GM21360 (cell line): Measurements from ENCODE around the gene COL1A1.
A peak's percentile ranks its signal among the peaks of the same experiment; 100 is the strongest.

Experiments used
- ATAC-seq: cut with Tn5 transposase; IDR thresholded peaks from one replicate; pipeline ENCODE4 v1.9.1; 2021; ENCODE audit warnings: mild to moderate bottlenecking, moderate library complexity; ENCODE audit not compliant: unreplicated experiment

Gene COL1A1

DNA sequence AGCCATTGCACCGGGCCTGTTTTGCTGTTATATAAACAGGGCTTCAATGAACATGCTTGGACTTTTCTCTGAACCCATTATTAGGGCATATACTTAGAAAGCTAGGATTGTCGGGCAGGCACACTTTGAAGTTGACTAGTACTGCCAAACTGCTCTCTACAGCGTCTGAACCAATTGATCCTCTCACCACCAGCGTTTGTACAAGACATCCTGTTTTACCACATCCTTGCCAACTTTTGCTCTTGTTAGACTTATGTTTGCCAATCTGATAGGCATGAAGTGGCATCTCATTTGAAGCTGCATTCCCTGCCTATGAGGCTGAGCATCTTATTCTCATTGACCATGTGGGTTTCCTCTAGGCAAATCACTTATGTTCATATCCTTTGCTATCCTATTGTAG lies 43.5 kb downstream of the COL1A1 start:
- no peak for ATAC-seq

DNA sequence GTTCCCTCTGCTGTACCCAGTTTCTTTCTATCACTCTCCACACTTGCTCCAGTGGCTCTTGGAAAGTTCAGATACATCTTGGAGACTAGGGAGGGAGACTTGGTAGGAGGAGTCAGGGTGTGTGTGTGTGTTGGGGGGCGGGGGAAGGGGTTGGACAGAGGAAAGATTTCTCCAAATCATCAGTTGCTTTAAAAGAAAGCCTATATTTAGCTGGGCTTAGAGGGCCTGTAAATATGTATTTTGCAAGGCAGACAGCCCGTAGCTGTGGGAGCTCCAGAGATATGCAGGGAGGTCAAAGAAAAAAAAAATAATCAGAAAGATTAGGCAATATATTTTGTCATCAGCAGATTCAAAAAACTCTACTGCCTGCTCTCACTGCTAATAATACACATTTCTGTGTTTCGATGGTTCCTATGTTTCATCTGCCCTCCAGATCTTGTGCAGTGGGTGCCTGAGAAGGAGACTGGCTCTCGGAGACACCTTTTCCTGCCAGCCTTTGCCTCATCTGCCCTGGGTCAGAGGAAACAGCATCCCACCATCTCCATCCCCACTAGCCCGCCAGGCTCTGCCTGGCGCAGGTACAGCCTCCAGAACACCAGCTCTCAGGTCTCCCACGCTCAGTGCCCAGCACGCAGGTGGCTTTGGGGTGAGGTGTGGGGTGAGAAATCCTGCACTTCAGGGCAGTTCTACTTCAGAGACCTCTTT lies 46.2 kb downstream of the COL1A1 start:
- ATAC-seq, result no peak

DNA sequence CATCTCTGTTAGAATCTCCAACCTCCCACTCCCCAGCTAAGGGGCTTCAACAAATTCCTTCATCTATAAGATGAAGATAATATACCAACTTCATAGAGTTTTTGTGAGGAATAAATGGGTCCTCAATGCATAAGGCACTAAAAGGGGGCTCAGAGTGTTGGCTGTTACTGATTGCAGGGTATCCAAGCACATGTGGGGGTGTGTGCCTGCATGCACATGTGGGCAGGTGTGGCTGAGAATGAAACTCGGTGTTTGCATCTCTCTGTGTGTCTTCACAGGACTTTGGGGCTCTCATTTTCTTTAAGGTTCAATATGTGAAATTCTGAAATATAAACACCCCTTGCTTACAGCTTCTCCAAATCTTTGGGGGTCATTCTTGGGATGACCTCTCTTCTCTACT lies 46.8 kb downstream of the COL1A1 start:
- ATAC-seq, result no peak

DNA sequence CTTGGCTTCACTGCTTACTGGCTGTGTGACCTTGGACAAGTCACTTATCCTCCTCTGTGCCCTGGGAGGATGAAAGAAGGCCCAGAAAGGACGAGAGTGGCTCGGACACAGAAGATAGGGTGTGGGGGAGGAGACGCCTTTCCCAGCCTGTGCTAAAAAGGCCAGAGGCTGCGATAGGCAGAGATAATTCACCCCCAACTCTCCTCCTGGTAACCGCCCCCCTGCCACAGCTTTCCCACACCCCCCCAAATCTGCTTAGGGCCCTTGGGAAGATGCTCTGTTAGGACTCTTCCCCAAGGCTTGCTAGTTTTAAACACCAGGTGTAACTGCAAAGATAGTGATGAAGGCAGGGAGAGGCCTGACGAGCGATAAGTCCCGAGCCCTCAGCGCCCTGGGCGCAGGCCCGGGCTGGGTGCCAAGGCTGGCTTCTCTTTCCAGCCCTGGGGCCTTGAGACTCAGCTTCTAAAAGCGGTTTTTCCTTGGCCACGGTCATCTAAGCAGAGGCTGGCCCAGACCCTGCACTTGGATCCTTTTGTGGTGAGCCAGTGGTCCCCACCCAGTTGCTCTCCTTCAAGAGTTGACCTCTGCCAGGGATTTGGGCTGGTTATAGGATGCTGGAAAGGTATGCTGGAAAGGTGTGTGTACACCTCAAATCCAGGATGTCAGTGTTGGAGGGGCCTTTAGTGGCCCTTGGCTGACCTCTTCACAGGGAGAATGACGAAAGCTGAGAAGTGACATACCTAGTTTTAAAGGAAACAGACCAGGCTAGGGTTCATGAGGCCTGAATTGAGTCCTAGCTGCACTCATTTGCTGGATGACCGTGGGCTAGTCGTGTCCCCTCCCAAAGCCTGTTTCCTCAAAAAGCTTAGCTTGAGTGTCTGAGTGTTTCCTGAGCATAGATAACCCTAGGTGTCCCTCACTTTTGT lies 47.5 kb downstream of the COL1A1 start:
- no peak for ATAC-seq

DNA sequence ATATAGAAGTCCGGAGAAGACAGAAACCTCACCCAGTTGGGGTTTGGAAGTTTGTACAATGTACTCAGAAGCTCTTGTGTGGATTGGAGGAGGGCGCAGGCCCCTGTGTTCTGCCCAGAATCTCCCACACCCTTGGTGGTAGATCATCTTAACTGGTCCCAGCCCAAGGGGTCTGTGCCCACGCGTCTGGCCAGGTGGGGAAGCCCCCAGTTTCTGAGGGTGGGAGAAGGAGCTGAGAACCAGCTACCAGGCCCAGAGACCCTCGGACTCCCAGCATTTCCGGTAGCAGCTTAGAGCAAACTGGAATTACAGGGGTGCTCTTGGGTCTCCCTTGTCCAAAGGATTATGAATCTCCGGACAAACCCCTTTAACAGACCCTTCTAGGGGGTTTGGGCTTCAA lies 48.7 kb downstream of the COL1A1 start:
- ATAC-seq, result no peak

DNA sequence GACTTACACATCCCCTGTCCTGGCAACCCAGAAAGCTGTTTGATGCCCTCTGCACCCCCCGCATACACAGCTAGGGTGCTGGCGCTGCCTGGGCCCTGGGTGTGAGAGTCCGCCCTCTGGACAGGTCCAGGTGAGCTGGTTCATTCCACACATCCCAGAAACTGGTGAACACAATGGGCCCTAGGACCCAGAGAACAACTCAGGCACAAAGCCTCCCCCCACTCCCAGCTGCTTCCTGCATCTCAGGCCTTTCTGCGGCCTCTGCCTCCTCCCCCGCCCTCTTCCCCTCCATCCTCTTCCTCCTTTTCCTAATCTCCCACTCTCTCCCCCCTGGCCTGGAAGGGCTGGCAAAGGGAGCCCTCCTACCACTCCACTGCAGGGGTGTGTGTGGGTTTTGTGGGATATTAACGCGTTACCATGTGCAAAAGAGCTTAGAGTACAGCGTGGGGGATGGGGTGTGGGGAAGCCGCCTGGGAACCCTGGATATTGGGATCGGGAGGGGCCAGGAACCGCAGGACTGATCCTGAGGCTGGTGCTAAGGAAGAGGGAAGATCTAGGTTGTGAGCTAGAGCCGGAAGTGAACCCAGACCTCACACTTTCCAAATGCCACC lies 49.4 kb downstream of the COL1A1 start:
- ATAC-seq, result peak; percentile 27

DNA sequence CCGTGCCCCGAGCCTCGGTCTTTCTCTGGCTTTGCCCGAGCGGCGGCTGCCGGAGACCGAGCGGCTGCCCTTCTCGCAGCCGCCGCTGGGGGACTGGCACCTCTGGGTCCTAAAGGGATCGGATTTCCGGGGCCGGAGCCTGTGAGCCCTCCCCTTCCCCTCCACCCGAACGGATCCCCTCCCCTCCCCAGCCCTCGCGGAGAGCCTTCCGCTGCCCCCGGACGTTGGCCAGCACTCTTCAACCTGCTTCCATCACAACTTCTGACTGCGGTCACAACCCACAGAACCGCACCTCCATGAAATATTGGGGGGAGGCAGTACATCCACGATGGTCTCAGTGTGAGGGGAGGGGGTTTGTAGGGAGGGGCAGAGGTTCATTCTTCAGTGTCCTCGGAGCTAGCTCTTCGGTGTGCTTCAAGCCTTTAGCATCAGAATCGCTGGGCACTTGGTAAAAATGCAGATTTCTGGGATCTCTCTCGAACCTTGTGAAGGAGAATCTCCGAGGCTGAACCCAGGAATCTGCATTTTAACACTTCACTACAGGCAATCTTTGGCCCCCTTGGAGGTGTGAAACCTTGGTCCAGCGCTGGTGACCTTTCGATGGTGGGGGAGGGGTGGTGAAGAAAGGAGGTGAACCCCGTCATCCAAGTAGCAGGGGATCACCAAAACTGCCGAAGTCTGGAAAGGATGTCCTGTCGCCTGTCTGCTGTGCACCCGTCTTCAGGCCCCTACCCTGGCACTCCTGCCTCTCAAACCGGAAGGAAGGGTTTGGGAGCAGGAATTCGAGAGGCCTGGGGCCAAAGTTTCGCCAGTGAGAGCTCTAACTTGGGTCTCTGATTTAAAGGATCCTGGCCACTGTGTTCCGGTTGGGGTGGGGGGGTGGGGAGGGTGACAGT lies 50.1 kb downstream of the COL1A1 start:
- peak; percentile 41 for ATAC-seq

DNA sequence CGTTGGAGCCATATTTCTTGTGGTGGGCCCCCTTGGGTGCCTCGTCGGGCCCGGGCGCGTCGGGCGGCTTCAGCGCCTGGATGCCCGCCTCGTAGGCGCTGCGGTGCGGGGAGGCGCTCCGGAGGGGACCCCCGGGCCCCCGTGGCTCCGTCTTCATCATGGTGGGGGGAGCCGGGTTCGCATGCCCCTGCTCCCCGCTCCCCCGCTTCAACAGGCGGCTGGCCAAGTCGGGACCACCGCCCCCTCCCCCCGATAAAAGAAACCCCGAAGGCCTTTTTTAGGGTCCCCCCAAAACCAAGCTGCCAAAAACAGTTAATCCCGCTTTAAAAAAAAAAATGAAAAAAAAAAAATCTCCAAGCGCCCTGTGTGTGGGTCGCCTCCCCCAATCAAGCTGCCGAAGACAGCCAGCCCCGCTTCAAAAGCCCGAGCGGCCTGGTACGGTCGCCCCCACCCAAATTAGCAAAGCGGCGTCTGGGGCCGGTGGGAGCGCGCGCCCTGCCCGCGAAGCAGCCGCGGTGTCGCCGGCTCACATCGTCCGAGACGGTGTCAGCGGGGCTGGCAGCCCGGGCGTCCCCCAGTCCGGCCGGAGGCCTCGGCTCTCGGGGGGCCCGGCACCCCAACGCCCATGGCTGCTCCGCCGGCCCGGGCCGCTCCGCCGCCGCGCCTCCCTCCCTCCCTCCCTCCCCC lies 50.9 kb downstream of the COL1A1 start, which contains the start of gene PPP1R9B:
TSS of gene PPP1R9B (minus strand) at position 324 of the 687 bp plus-strand sequence. CDS start at position 160, 164 bp downstream.
- no peak for ATAC-seq

DNA sequence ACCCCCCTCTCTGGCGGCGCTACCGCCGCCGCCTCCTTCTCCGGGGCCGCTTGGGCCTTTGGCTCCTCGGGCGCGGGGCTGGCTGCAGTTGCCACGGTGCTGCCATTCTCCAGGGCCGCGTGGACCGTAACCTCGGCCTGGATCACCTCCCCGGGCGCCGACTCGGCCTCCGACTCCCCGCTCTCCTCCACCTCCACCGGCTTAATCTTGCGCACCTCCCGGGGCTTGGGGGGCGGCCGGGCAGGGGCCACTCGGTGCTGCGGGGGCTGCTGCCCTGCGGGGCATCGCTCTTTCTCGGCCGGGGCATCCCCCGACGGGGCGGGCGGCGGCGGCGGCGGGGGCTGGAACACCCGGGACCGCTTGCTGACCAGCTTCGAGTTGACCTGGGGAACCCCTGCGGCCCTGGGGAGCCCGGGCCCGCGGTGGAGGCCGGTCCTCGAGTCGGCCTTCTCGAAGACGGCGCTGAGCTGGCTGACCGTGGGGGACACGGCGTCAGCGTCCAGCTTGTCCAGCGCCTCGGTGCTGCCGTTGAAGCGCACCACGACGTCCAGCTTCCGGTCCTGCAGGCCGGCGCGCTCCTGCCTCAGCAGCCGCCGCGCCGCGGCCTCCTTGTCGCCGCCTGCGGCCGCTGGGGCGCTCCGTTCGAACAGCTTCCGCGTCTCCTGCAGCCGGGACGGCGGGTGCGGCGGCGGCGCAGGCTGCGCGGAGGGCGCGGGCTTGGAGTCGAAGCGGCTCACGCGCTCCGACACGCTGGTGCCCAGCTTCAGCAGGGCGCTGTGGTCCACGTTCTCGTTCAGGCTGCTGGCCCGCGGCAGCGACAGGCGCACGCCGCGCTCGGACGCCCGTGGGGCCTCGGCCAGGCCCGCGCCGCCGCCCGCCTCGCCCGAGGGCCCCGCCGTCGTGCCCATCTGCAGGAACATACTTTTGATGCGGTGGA lies 51.7 kb downstream of the COL1A1 start:
- no peak for ATAC-seq

DNA sequence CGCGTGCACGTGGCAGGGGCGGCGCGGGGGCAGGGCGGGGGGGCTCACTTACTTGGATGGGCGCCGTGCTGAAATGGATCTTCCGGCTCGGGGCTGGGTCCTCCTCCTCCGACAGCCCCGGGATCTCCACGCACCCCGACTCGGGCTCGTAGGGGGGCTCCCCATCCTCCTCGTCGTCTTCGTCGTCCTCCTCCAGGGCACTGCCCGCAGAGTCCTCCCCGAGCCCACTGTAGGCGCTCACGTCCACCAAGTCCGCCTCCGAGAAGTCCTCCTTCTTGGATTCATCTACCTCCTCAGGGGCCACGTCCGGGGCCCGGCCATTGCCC lies 52.4 kb downstream of the COL1A1 start:
- ATAC-seq, result no peak

DNA sequence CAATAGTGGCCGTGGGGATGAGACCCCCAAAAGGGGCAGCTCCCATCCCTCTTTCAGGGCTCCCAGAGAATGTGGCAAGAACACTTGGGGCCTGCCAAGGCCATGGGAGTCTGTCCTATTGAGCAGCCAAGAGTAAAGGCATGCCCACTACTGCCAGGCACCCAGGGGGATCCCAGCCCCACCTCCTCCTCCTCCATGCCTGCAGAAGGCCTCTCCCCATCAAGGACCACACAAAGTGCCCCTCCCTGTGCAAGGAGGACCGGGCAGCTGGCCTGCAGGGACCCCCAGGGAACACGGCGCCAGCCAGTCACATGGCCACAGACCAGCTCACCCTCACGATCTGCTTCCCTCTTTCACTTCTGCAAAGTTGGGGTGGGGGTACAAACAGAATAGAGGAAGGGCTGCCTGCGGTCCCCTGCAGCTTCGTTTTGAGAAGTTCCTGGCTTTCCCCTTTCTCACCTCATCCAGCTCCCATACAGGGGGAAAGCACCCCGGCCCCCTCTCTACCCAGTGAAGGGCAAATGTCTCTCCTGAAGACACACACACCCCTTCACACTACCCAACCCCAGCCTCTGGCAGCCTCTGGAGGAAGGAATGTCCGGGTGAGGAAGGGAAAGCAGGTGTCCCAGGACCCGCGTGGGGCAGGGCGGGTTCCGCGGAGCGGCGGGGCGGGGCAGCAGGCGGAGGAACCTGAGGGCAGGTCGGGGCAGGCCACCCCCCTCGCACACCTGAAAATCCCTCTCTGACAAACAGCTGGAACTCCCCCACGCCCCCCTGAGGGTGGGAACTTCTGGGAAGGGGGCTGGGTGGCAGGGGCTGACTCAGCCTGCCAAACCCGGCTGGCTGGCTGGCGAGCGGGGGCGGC lies 53.0 kb downstream of the COL1A1 start:
- peak; percentile 30 for ATAC-seq

DNA sequence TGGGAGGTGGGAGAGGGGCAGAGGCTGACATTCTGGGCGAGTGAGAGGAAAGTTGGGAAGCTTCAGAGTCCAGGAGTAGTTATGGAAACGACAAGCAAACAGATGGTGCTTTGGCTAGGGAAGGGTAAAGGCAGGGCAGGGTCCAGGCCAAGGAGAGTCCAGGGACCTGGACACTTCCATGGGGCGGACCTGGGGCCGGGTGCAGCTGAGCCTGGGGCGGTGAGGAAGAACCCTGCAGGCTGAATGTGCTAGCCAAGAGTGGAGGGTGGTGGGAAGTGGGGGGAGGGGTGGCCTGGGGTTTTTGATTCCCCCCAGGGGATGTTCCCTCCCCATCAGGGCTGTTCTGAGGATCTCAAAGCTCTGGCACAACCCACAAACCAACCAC lies 53.6 kb downstream of the COL1A1 start:
- no peak for ATAC-seq

DNA sequence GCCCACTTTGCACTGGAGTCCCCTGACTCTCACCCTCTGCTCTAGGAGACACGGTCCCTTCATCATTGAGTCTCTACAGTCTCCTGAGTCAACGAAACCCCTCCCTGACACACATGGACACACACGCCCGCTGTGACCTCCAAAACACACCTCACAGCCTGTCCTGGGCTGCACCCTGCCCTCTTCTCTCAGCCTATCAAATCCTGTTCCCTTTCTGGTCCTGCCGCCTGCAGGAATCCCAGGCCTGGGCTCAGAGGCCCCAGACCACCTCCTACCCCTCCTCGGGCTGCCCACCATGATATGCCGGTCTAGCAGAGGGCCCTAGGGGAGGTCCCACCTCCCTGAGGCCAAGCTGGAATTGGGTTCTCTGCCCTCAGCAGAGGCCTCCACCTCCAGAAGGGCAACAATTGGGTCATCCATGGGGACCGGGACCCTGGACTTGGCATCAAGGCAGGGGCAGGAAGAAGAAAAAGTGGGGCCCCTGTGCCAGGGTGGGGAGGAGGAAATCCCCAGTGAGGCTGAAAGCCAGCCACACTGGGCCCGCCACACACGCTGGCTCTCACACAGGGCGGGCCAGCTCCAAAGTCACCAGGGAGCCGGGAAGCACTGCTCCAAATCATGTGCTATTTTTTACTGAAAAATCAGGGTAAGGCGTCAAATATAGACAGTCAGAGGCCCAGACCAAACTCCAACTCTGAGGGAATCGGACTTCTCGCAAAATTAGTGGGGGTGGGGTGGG lies 54.3 kb downstream of the COL1A1 start:
- no peak for ATAC-seq

DNA sequence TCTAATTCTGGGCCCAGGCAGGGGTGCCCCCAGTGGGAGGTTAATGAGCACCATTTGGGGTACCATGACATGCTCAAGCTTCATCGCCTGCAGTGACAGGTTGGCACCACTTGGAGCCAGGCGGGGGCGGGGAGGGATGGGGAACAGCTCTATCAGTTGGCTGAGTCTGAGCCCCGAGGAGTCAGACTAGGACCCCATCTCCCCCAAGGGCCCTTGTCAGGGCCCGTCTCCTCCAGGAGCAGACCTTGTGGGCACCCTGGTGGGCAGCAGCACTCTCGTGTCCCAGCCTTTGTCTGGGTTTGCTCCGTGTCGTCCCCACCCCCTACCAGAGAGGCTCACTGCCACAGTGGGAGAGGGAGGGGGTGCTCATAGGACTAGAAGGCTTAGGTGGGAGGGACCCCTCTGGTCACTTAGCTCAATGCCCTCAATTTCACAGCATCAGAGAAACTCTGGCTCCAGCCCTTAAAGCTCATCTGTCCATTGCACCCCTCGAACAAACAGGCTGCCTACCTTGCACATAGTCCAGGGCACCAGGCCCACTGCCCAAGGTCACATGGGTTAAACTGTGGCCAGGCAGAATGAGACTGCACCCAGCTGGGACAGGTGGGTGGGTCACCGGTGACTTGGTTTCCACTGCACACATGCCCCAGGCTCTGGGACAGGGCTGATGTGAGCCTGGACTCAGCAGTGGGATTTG lies 55.1 kb downstream of the COL1A1 start:
- no peak for ATAC-seq

DNA sequence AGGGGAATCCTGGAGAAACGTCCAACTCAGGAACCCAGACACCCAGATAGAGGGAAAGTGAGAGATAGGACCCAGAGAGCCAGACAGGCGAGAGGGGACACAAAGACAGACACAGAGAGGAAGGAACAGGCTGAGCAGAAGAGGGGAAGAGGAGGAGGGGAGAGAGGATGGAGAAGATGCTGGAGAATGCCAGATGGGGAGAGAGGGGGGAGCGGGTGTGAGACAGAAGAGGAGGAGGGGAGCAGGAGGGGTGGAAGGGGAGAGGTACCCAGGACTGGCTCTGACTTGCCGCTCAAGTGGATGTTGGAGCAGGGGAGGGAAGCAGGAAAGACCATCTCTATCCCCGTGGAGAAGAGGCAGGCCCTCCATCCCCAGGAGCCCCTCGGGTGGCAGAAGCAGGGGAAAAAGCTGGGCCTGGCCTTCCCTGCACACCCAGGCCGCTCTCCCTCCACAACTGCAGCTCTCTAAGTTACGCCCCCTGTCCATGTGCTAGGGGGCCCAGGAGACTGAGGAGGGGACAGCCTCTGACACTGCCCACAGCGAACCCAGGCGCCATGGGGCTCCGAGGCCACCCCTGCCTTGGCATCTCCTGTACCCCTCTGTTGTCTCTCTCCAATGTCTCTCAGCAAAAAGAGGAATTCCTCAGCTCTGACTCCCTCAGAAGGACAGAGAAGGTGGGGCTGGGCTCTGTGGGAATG lies 55.8 kb downstream of the COL1A1 start:
- ATAC-seq, result no peak

DNA sequence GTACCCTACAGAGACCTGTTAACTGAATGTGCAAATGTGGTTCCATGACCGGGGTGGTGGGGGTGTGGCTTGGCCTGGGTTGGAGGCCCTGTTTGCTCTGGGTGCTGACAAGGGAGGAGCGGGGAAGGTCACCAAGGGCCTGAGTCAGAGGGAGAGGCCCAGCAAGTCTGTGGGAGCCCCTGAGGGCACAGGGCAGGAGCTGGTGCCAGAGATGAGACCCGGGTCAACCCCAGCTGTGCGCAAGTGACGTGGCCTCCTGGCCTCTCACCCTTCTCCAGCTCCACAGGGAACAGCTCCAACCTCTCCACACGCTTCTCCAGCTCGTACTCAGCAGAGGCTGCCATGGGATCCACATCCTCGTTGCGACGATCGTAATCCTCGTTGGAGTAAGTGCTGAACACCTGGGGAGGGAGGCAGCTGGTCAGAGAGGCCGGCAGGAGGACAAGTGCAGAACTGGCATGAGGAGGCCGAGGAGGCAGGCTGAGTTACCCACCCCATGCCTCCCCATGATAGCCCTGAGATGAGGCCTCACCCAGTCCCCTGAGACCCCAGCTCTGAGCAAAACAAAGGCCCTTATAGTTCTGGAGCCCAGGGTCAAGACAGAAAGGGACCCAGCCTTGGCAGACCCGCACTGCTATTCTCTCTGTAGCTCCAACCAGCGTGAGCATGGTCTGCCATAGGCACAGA lies 56.4 kb downstream of the COL1A1 start:
- no peak for ATAC-seq
